ENCODE measurements around the gene AMT.

Gene AMT

DNA sequence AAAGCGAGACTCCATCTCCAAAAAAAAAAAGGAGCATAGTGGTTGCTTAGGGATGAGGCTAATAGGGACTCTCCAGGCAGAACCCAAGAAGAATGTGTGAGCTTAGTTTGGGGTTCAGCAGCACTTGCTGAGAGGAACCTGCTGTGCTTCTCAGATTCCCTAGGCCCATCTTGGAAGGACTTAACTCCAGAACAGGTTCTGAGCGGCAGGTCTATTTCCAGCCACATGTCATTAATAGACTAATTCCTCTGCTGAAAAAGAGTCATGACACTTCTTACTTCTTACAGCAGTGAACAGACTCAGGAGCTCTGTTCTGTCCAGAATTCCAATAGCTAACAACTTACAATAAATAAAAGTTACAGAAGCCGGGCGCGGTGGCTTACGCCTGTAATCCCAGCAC is 33.0 kb downstream of the AMT start:
- no peak for DNase-seq (ENCODE audit: low read depth, low spot score)

DNA sequence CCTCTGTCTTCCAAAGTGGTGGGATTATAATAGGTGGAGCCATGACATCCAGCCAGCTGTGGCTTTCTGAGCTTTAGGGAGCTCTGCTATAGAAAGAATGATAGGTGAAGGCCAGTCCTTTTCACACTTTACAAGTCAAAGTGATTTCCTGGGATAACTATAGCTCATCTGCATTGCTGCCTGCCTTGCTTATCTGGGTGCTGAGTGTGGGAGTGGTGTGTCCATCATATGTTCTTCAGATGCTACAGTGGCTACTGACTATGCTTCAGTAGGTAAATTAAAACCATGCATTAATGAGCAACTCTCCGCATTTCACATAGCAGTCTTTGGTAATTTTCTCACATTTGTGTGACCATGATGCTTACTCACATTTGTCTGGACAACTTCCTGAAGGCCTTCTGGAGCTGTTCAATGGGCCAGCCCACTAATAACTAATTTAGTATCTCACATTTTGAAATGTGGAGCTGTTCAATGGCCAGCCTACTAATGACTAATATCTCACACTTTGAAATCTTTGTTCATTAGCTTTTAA is 33.9 kb downstream of the AMT start:
- no peak for DNase-seq (ENCODE audit: low read depth, low spot score)

- DNase-seq (ENCODE audit: low read depth, low spot score), result no peak
Observed at GRCh38 chr3:49387721-49388120, 34.6 kb downstream of the AMT start.

- no peak for DNase-seq (ENCODE audit: low read depth, low spot score)
Observed at GRCh38 chr3:49386056-49386756, 36.1 kb downstream of the AMT start.

GRCh38 chr3:49385617-49386016 is 36.7 kb downstream of the AMT start:
- no peak for DNase-seq (ENCODE audit: low read depth, low spot score)

GRCh38 chr3:49383387-49383786 is 38.9 kb downstream of the AMT start:
- DNase-seq (ENCODE audit: low read depth, low spot score), result no peak

DNA sequence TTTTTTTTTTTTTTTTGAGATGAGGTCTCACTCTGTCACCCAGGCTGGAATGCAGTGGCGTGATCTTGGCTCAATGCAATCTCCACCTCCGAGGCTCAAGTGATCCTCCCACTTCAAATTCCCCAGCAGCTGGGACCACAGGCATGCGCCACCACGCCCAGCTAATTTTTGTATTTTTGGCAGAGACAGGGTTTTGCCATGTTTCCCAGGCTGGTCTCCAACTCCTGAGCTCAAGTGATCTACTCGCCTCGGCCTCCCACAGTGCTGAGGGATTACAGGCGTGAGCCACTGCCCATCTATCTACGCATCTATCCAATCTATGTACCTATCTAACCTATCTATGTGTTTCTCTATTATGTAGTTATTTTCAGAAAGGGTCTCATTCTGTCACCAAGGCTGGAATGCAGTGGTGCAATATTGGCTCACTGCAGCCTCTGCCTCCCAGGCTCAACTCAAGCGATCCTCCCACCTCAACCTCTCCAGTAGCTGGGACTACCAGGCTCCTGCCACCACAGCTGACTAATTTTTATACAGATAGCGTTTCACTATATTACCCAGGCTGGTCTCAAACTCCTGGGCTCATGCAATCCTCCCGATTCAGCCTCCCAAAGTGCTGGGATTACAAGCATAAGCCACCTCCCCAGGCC is 43.9 kb downstream of the AMT start:
- no peak for DNase-seq (ENCODE audit: low read depth, low spot score)

DNA sequence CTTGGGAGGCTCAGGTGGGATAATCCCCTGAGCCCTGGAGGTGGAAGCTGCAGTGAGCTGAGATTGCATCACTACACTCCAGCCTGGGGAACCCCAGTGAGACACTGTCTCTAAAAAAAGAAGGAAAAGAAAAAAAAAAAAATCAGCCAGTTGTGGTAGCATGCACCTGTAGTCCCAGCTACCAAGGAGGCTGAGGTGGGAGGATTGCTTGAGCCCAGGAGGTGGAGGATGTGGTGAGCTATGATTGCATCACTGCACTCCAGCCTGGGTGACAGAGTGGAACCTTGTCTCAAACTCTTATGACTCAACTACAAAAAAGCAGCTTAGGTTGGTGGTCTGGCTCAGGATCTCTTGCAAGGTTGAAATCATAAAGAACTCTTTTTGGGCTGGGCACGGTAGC is 44.8 kb downstream of the AMT start:
- no peak for DNase-seq (ENCODE audit: low read depth, low spot score)

DNA sequence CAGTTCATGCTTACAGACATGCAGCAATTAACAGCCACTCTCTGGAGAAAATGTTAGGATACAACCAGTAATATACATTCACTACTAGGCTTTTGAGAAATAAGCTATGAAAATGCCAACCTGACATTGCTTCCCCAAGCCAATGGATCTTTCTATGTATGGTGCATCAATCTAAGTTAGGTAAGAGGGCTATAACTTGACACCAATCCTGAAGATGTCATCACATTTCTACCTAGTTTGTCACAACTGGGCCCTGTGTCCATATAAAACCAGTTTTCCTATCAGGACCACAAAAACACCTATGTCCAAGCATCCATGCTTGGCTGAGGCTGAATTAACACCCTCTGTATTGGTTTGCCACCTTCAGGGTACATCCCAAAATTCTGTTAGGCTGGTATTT is 50.3 kb downstream of the AMT start:
- DNase-seq (ENCODE audit: low read depth, low spot score), result no peak

- no peak for DNase-seq (ENCODE audit: low read depth, low spot score)
Observed at GRCh38 chr3:49370585-49371290, 51.5 kb downstream of the AMT start.
